Activated T-helper 2 cell treated with anti-CD3 and anti-CD28 coated beads, Interferon-gamma antibody, Interleukin-2, Interleukin-4, amounts not matched to agents 10 μg/mL and 5 μg/mL and 100 μg/mL, durations not matched to agents 14 hours and 24 hours and 36 hours (primary cell): ENCODE measurements around the gene CBFA2T2. TPM values are rescaled to one million over a fixed set of nuclear protein-coding genes. Genes with fewer than 3 reads are reported as not detected.
A peak's percentile ranks its signal among the peaks of the same experiment; 100 is the strongest.

Source experiments
- DNase-seq: peaks from one replicate; pipeline ENCODE4 v3.0.0; 2021; ENCODE audit warnings: low spot score
- H3K27ac Mint-ChIP-seq: one replicate; pipeline ENCODE4 v1.8.0; 2021; ENCODE audit warnings: mixed read lengths
- H3K27me3 Mint-ChIP-seq: one replicate; pipeline ENCODE4 v1.8.0; 2021; ENCODE audit warnings: low read depth, mixed read lengths
- H3K36me3 Mint-ChIP-seq: one replicate; pipeline ENCODE4 v1.8.0; 2021; ENCODE audit warnings: low read depth, mixed read lengths
- H3K4me1 Mint-ChIP-seq: one replicate; pipeline ENCODE4 v1.8.0; 2021; ENCODE audit warnings: low read depth, mixed read lengths
- H3K4me3 Mint-ChIP-seq: one replicate; pipeline ENCODE4 v1.8.0; 2021; ENCODE audit warnings: low read depth, mild to moderate bottlenecking, moderate library complexity, mixed read lengths
- H3K9me3 Mint-ChIP-seq: one replicate; pipeline ENCODE4 v1.8.0; 2021; ENCODE audit warnings: mixed read lengths
- intact Hi-C: fragments of 100-400 bp; cut with micrococcal nuclease; formaldehyde crosslinking; loops from one replicate; pipeline ENCODE4 v1.15.1; 2023
- total RNA-seq: library from RNA; stranded (reverse); gene quantifications from 2 replicates; pipeline ENCODE4 v1.2.3, GENCODE V29; 2022

CBFA2T2 gene
- total RNA-seq, 1 donor from 2014 or later = 14.4 TPM

- intact Hi-C loops = loop anchor here (10.0 kb wide), 2 partner anchors 106 to 454 kb away; partner anchors contain the start of gene EIF2S2
- no peak for DNase-seq
- H3K4me1 Mint-ChIP-seq = peaks cover 19% of the 10 kb centered on the region
- H3K27ac Mint-ChIP-seq = no peak overlapping the region
- no peaks in the 10 kb centered on the region for H3K27me3 Mint-ChIP-seq
- H3K36me3 Mint-ChIP-seq = no peaks in the 10 kb centered on the region
- no peak overlapping the region for H3K4me3 Mint-ChIP-seq
- H3K9me3 Mint-ChIP-seq = no peaks in the 10 kb centered on the region
These were observed 170.8 kb downstream of the CBFA2T2 start for GRCh38 chr20:33660685-33661058.

GRCh38 chr20:33662172-33662571 is 172.3 kb downstream of the CBFA2T2 start, which contains the start of gene C20orf144:
Gene C20orf144 (plus strand): TSS chr20:33662327. CDS start chr20:33662346, 19 bp downstream.
- Mint-ChIP-seq H3K27me3 (no peaks in the 10 kb centered on the region), H3K36me3 (peaks cover 5% of the 10 kb centered on the region), H3K4me1 (peaks cover 24% of the 10 kb centered on the region), H3K4me3 (peak within 1 kb of the TSS; percentile 85), H3K9me3 (no peaks in the 10 kb centered on the region), H3K27ac (peak within 1 kb of the TSS; percentile 85)
- DNase-seq = no peak
- intact Hi-C loops = loop anchor here (10.0 kb wide), 2 partner anchors 107 to 453 kb away; partner anchors contain the start of gene EIF2S2

GRCh38 chr20:33663161-33664084 is 173.5 kb downstream of the CBFA2T2 start:
- intact Hi-C loops = loop anchor here (10.0 kb wide), 2 partner anchors 109 to 451 kb away; partner anchors contain the start of gene EIF2S2
- no peaks in the 10 kb centered on the region for H3K9me3 Mint-ChIP-seq
- DNase-seq = peak; percentile 84

GRCh38 chr20:33664085-33664761 is 174.3 kb downstream of the CBFA2T2 start:
- H3K4me1 Mint-ChIP-seq = peaks cover 24% of the 10 kb centered on the region
- H3K36me3 Mint-ChIP-seq = peaks cover 5% of the 10 kb centered on the region
- intact Hi-C loops = loop anchor here (10.0 kb wide), 2 partner anchors 109 to 451 kb away; partner anchors contain the start of gene EIF2S2
- DNase-seq = no peak
- no peaks in the 10 kb centered on the region for H3K9me3 Mint-ChIP-seq
- H3K27me3 Mint-ChIP-seq = no peaks in the 10 kb centered on the region
- H3K4me3 Mint-ChIP-seq = peak overlapping the region; percentile 85
- peak overlapping the region; percentile 87 for H3K27ac Mint-ChIP-seq

More at GRCh38 chr20:33663161-33664084, 173.5 kb downstream of the CBFA2T2 start:
- no peaks in the 10 kb centered on the region for H3K27me3 Mint-ChIP-seq
- peak overlapping the region; percentile 85 for H3K27ac Mint-ChIP-seq
- H3K36me3 Mint-ChIP-seq = peaks cover 5% of the 10 kb centered on the region
- H3K4me3 Mint-ChIP-seq = peak overlapping the region; percentile 85
- H3K4me1 Mint-ChIP-seq = peaks cover 24% of the 10 kb centered on the region

- Mint-ChIP-seq H3K27me3 (no peaks in the 10 kb centered on the region), H3K9me3 (no peaks in the 10 kb centered on the region), H3K36me3 (peaks cover 6% of the 10 kb centered on the region), H3K27ac (peak overlapping the region; percentile 87), H3K4me3 (peak overlapping the region; percentile 85), H3K4me1 (peaks cover 24% of the 10 kb centered on the region)
- intact Hi-C loops = loop anchor here (5.0 to 10.0 kb wide), 4 partner anchors 110 to 450 kb away; partner anchors contain the start of genes CDK5RAP1, EIF2S2 and SNTA1
- no peak for DNase-seq
These were observed 174.9 kb downstream of the CBFA2T2 start for GRCh38 chr20:33664762-33665144.

GRCh38 chr20:33666293-33667244 is 176.7 kb downstream of the CBFA2T2 start, which contains the start of gene ACTL10:
Gene ACTL10 (plus strand): TSS chr20:33666943. CDS start chr20:33667498, 555 bp downstream.
- intact Hi-C loops = loop anchor here (1.0 to 10.0 kb wide), 5 partner anchors 20 to 448 kb away; partner anchors contain the start of genes CDK5RAP1, E2F1, EIF2S2 and SNTA1
- Mint-ChIP-seq H3K36me3 (peaks cover 11% of the 10 kb centered on the region), H3K4me3 (peak within 1 kb of the TSS; percentile 85), H3K27ac (peak within 1 kb of the TSS; percentile 85), H3K4me1 (peaks cover 24% of the 10 kb centered on the region), H3K9me3 (no peaks in the 10 kb centered on the region), H3K27me3 (no peaks in the 10 kb centered on the region)
- DNase-seq = peak; percentile 79

GRCh38 chr20:33667245-33667675 is 177.4 kb downstream of the CBFA2T2 start:
- intact Hi-C loops = loop anchor here (5.0 to 10.0 kb wide), 4 partner anchors 112 to 448 kb away; partner anchors contain the start of genes CDK5RAP1, EIF2S2 and SNTA1
- peaks cover 27% of the 10 kb centered on the region for H3K4me1 Mint-ChIP-seq
- peak overlapping the region; percentile 67 for H3K27ac Mint-ChIP-seq
- peak overlapping the region; percentile 79 for H3K4me3 Mint-ChIP-seq
- peaks cover 11% of the 10 kb centered on the region for H3K36me3 Mint-ChIP-seq
- DNase-seq = peak; percentile 36
- H3K9me3 Mint-ChIP-seq = no peaks in the 10 kb centered on the region
- H3K27me3 Mint-ChIP-seq = no peaks in the 10 kb centered on the region

GRCh38 chr20:33667676-33668465 is 178.0 kb downstream of the CBFA2T2 start:
- intact Hi-C loops = loop anchor here (2.0 to 10.0 kb wide), 5 partner anchors 113 to 447 kb away; partner anchors contain the start of genes CDK5RAP1, EIF2S2 and SNTA1
- Mint-ChIP-seq H3K27ac (peak overlapping the region; percentile 67), H3K27me3 (no peaks in the 10 kb centered on the region), H3K36me3 (peaks cover 11% of the 10 kb centered on the region), H3K4me1 (peaks cover 26% of the 10 kb centered on the region), H3K4me3 (peak overlapping the region; percentile 79), H3K9me3 (no peaks in the 10 kb centered on the region)
- DNase-seq = peak; percentile 75

- DNase-seq = no peak
- Mint-ChIP-seq H3K36me3 (peaks cover 11% of the 10 kb centered on the region), H3K27me3 (no peaks in the 10 kb centered on the region), H3K27ac (no peak overlapping the region), H3K4me3 (peak overlapping the region; percentile 79), H3K9me3 (no peaks in the 10 kb centered on the region), H3K4me1 (peaks cover 29% of the 10 kb centered on the region)
- intact Hi-C loops = loop anchor here (2.0 to 10.0 kb wide), 5 partner anchors 114 to 446 kb away; partner anchors contain the start of genes CDK5RAP1, EIF2S2 and SNTA1
These were observed 178.7 kb downstream of the CBFA2T2 start for GRCh38 chr20:33668466-33669155.

- H3K9me3 Mint-ChIP-seq = no peaks in the 10 kb centered on the region
- no peaks in the 10 kb centered on the region for H3K27me3 Mint-ChIP-seq
- peaks cover 11% of the 10 kb centered on the region for H3K36me3 Mint-ChIP-seq
- no peak overlapping the region for H3K4me3 Mint-ChIP-seq
- H3K4me1 Mint-ChIP-seq = peaks cover 29% of the 10 kb centered on the region
- no peak overlapping the region for H3K27ac Mint-ChIP-seq
- no peak for DNase-seq
- intact Hi-C loops = loop anchor here (2.0 to 10.0 kb wide), 5 partner anchors 114 to 446 kb away; partner anchors contain the start of genes CDK5RAP1, EIF2S2 and SNTA1
These were observed 179.3 kb downstream of the CBFA2T2 start for GRCh38 chr20:33669224-33669623.
